Measurements from ENCODE around the gene TGM1.
A peak's percentile ranks its signal among the peaks of the same experiment; 100 is the strongest.

The TGM1 gene

DNA sequence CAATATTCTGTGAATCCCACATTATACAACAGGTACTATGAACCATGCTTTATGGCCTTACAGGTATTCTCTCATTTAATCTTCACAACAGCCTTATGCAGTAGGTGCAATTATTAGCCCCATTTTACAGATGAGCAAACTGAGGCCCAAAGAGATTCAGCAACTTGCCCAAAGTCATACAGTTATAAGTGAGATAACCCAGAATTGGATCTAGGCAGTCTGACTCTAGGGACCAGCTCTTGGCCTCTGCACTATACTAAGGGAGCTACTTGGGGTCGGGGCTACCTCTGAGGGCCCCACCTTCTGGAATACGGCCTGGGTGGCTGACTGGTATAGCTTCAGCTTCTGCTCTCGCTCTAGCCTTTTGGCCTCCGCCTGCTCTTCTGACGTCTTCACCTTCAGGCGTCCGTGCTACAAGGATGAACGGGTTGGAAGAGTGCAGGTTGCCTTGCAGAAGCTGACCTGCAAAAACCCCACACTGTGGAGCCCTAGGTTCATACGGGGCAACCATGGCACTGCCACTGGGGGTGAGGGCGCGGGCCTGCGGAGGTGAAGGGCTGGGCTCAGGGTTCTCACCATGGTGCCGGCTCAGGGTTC lies 7.7 kb upstream of the TGM1 start:
- Histone ChIP-seq H3K9me3 (ENCODE audit: control insufficient read depth, insufficient read depth, low read length) (no peaks in the 10 kb centered on the region), H3K9ac (ENCODE audit: low read depth, low read length) (peak overlapping the region; percentile 77), H3K36me3 (ENCODE audit: insufficient read depth, low read length) (no peaks in the 10 kb centered on the region), H3K4me1 (ENCODE audit: insufficient read depth, low read length) (peaks cover 16% of the 10 kb centered on the region)

DNA sequence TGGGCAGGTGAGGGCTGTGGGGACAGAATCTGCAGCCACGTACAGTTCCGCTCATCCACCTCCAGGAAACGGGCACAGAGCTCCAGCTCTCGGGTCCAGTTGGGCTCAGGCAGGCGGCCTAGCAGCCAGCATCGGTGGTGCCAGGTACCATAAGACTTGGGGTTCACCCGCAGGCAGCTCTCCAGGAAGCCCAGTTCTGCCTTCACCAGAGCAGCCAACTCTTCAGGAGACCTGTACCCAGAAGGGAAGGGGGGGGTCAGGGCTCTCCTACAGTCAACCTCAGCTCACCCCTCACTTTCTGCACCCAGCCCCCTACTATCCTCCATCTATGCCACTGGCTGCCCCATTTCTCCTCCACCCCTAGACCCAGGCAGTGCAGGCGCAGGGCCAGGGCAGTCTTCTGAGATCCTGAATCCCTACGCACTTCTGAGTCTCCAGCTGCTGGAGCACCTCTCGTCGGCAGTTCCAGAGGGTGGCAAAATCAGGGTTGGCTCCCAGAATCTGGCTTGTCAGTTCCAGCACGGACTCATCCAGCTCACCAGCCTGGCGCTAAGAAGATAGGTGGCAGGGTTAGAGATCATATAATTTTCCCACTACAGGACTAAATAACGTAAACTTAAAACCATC lies 7.0 kb upstream of the TGM1 start:
- Histone ChIP-seq H3K9me3 (ENCODE audit: control insufficient read depth, insufficient read depth, low read length) (no peaks in the 10 kb centered on the region), H3K36me3 (ENCODE audit: insufficient read depth, low read length) (no peaks in the 10 kb centered on the region), H3K9ac (ENCODE audit: low read depth, low read length) (peak overlapping the region; percentile 77; the same call in 1 of the 2 replicates), H3K4me1 (ENCODE audit: insufficient read depth, low read length) (peaks cover 16% of the 10 kb centered on the region)

DNA sequence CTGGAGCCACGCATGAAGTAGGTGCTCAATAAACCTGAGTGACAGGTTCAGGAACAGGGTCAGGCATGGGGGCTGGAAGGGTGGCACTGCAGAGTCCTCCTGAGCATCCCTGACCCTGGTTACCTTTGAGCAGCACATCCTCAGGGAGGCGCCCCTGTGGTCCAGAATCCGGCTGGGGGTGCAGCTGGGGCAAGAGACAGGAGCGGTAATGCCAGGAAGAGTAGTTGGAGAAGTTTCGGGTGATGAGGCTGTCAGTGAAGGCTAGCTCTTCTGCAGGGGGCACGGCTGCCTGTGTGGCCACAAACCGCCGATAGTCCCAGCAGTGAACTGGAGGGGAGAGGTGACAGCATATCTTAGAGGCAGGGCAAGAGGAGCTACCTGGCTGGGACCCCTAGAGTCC lies 6.4 kb upstream of the TGM1 start:
- Histone ChIP-seq H3K4me1 (ENCODE audit: insufficient read depth, low read length) (peaks cover 15% of the 10 kb centered on the region), H3K9me3 (ENCODE audit: control insufficient read depth, insufficient read depth, low read length) (no peaks in the 10 kb centered on the region), H3K9ac (ENCODE audit: low read depth, low read length) (no peak overlapping the region), H3K36me3 (ENCODE audit: insufficient read depth, low read length) (no peaks in the 10 kb centered on the region)

DNA sequence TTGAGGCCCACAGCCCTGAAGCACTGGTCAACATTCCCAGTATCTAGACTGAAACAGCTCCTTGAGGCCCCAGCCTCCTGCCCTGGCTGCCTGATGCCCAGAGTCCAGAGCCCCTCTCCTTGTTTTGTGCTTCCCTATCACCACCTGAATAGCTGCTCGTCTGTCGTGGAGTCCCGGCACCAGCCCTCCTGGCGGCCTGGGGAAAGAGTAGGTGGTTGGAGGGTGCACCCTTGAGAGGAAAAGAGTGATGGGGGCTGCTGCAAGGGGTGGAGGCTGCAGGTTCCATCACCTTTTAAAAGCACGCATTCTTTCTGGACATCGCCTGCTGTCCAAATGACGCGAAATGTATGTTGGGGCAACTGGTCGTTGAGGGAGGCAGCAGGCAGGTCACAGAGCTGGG lies 5.2 kb upstream of the TGM1 start:
- Histone ChIP-seq H3K9me3 (ENCODE audit: control insufficient read depth, insufficient read depth, low read length) (no peaks in the 10 kb centered on the region), H3K9ac (ENCODE audit: low read depth, low read length) (no peak overlapping the region), H3K4me1 (ENCODE audit: insufficient read depth, low read length) (peaks cover 10% of the 10 kb centered on the region; the same call in 1 of the 2 replicates), H3K36me3 (ENCODE audit: insufficient read depth, low read length) (no peaks in the 10 kb centered on the region)

DNA sequence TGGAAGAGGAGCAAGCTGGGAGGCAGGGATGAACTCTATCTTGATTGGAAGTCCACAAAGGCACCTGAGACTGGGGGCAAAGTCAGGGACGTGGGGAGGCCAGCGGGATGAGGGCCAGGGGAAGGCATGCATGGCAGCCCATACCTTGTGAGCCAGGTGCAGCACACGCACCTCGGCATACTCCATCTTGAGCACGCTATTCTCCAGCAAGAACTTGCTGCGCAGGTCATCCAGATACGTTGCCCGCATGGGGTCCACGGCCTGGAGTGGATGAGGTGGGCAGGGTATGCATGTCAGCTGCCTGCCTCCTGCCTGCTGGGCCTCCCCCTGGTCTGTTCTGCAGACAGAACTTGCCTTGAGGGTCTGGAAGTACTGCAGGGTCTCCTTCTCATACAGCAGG lies 4.5 kb upstream of the TGM1 start:
- H3K36me3 ChIP-seq (ENCODE audit: insufficient read depth, low read length), result no peaks in the 10 kb centered on the region
- H3K9me3 ChIP-seq (ENCODE audit: control insufficient read depth, insufficient read depth, low read length), result no peaks in the 10 kb centered on the region
- peaks cover 11% of the 10 kb centered on the region; the same call in 1 of the 2 replicates for H3K4me1 ChIP-seq (ENCODE audit: insufficient read depth, low read length)
- no peak overlapping the region for H3K9ac ChIP-seq (ENCODE audit: low read depth, low read length)

DNA sequence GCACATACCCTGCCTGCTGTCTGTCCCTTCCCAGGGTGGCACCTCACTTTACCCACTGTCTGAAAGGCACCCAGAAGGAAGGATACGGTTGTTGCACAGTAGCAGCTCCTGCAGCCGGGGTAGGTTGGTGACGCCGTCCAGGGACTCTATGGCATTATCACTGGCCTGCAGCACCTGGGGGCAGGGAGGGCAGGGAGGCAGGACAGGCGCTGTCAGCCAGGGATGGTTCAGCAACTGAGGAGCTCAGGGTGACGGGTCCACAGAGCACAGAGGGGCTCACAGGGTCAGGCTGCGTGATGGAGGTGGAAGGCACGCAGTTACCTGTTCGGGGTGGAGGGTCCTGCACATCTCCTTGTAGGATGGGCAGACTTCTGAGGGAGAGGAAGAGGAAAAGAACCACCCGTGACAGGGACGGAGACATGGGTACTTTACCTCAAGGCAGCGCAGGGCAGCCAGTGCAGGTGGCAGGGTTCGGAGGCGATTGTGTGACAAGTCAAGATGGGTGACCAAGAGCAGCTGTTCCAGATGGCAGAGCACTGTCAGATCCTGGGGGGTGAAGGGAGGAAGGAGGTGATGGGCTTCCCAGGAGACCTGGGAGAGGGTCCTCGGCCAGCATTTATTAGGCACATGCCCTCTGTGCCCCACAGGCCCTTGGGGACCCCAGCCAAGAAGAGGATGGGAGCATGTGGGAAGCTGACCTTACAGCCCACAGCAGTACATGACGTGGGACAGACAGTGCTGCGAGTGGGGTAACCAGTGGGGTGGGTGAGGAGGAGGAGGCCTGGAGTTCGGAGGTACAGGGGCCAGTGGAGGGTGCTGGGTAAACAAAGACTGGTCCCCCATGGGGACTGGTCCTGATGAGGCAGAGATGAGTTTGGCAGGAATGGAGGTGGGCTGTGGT lies 3.6 kb upstream of the TGM1 start:
- no peak overlapping the region for H3K9ac ChIP-seq (ENCODE audit: low read depth, low read length)
- H3K9me3 ChIP-seq (ENCODE audit: control insufficient read depth, insufficient read depth, low read length), result no peaks in the 10 kb centered on the region
- H3K36me3 ChIP-seq (ENCODE audit: insufficient read depth, low read length), result no peaks in the 10 kb centered on the region
- H3K4me1 ChIP-seq (ENCODE audit: insufficient read depth, low read length), result 0 out of 2 replicates have a peak, but pooled peaks cover 6% of the 10 kb centered on the region

DNA sequence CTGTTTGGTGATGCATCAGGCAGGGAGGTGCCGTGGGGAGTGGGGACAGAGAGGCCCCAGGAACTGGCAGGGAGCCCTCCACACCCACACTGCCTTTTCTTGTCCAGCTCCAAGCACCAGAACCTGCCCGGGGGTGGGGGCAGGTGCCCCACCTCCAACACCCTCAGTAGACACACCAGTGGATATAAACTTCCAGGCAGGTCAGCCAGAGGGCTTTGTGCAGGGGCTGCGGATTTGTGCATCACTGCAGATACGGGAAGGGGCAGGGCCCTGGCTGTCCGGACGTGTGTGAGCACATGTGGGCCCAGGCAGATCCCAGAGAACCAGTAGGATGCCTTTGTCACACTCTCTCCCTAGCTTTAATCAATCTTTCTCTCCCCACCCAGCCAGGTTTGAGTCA lies 1.3 kb upstream of the TGM1 start:
- Histone ChIP-seq H3K4me1 (ENCODE audit: insufficient read depth, low read length) (0 out of 2 replicates have a peak, but pooled peaks cover 6% of the 10 kb centered on the region), H3K9me3 (ENCODE audit: control insufficient read depth, insufficient read depth, low read length) (no peaks in the 10 kb centered on the region), H3K36me3 (ENCODE audit: insufficient read depth, low read length) (no peaks in the 10 kb centered on the region), H3K9ac (ENCODE audit: low read depth, low read length) (no peak overlapping the region)

DNA sequence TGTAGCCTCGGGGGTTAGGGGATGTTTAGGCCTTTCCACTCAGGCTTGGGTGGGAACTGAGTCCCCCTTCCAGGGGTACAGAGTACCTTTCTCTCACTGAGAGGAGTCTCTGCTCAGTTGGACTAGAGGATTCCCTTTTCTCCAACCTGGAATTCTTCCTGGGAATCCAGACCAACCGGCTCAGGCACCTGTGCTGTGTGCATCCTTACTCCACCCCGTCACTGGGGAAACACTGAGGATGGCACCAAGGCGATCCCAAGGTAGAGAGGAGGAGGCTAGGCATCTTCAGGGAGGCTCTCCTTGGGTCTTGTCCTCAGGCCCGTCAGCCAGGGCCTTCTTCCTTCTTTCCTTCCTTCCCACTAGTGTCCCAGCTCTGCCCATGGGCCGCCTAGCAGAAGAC lies 871 bp upstream of the TGM1 start:
- no peaks in the 10 kb centered on the region for H3K36me3 ChIP-seq (ENCODE audit: insufficient read depth, low read length)
- H3K9me3 ChIP-seq (ENCODE audit: control insufficient read depth, insufficient read depth, low read length), result no peaks in the 10 kb centered on the region
- H3K4me1 ChIP-seq (ENCODE audit: insufficient read depth, low read length), result 0 out of 2 replicates have a peak, but pooled peaks cover 6% of the 10 kb centered on the region
- no peak overlapping the region for H3K9ac ChIP-seq (ENCODE audit: low read depth, low read length)

DNA sequence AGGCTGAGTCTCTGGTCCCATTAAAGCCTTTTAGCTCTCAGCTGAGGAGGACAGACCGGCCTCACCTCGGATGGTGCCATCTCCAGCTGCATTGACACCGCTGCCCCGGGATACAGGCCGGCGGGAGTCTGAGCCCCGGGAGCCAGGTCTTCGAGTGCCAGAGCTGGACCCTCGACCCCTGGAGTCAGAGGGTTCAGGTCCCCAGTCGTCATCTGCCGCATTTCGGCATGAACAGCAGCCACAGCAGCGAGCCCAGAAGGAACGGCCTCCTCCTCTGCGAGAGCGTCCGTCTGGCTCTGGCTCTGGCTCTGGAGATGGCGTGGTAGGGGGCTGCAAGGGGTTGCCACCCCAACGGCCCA lies 1.0 kb downstream of the TGM1 start:
- 0 out of 2 replicates have a peak, but pooled peaks cover 6% of the 10 kb centered on the region for H3K4me1 ChIP-seq (ENCODE audit: insufficient read depth, low read length)
- H3K9ac ChIP-seq (ENCODE audit: low read depth, low read length), result no peak overlapping the region
- H3K36me3 ChIP-seq (ENCODE audit: insufficient read depth, low read length), result no peaks in the 10 kb centered on the region
- no peaks in the 10 kb centered on the region for H3K9me3 ChIP-seq (ENCODE audit: control insufficient read depth, insufficient read depth, low read length)

DNA sequence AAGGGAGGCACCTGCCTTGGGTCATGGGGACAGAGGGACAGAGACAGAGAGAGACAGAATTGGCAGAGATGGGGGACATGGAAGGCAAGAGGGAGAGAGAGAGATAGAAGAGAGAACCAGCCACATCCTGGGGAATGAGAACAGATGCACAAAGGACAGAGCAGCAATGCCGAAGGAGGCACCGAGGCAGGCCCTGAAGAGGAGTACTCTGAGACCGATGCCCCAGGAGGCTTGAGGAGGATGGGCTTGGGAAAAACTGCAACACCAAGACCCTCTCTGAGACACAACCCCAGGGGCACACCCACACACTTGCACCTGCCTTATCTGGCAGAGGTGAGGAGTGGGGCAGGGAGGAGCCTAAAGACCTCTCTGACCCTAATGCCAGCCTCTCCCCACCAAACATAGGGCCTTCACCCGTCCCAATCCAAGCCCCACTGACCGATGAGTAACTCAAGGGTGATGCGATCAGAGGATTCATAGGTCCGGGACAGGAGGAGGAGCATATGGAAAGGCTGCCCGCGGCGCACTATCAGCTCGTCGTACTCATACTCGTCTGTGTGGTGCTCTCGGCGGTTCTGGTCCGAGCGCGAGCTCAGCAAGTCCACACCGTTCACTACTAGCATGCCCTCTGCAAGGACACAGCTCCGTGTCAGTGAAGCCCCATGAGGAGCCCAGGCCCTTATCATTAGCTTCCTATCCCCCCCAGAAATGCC lies 1.6 kb downstream of the TGM1 start:
- Histone ChIP-seq H3K9ac (ENCODE audit: low read depth, low read length) (no peak overlapping the region), H3K9me3 (ENCODE audit: control insufficient read depth, insufficient read depth, low read length) (no peaks in the 10 kb centered on the region), H3K36me3 (ENCODE audit: insufficient read depth, low read length) (no peaks in the 10 kb centered on the region), H3K4me1 (ENCODE audit: insufficient read depth, low read length) (0 out of 2 replicates have a peak, but pooled peaks cover 6% of the 10 kb centered on the region)

DNA sequence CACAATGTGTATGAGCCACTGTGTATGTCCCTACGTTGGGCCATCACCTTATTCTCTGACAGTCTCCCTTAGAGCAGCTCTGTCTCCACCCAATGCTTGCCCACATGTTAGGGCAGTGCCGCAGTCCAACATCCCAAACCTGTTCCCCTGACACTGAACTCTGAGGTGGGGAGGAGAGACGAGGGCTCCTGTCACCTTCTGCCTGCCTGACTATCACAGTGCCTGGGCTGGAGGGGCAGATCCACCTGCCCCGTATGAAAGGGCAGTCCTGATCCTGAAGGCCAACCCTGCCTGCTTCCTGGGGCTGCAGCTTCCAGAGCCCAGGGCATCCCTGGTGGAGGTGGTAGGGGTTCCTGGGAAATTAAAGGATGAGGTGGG lies 2.2 kb downstream of the TGM1 start:
- Histone ChIP-seq H3K9ac (ENCODE audit: low read depth, low read length) (no peak overlapping the region), H3K4me1 (ENCODE audit: insufficient read depth, low read length) (0 out of 2 replicates have a peak, but pooled peaks cover 6% of the 10 kb centered on the region), H3K9me3 (ENCODE audit: control insufficient read depth, insufficient read depth, low read length) (no peaks in the 10 kb centered on the region), H3K36me3 (ENCODE audit: insufficient read depth, low read length) (no peaks in the 10 kb centered on the region)

DNA sequence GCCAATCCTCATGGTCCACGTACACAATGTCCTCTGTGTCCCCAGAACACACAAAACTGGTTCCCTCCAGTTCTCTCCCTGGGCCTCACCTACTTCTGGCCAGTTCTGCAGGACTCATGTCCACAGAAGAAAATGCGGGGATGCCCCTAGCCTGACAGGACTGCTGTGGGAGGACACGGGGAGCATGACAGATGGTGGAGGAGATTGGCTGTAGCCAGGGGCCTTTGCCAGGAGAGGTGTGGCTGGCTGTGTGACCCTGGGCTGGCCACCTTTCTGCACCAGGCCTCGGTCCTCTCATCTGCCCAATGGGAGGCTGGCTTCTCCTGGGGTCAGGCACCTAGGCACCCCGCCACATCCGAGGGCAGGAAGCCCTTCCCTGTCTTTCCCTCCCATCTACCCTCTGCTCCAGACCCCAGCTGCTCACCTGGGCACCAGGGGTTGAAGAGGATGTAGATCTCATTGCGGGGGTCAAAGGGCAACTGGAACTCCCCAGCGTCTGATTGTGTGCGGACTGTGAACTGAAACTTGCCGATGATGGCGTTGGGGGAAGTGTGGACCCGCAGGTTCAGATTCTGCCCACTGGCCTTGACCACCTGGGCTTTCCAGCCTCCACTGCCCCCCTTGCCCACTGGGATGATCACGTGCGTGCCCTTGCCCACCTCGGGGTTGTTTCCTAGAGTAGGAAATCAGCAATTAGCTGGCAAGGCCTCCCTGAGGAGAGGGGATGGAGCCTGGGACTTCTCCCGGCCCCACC lies 2.8 kb downstream of the TGM1 start:
- Histone ChIP-seq H3K36me3 (ENCODE audit: insufficient read depth, low read length) (no peaks in the 10 kb centered on the region), H3K9ac (ENCODE audit: low read depth, low read length) (no peak overlapping the region), H3K4me1 (ENCODE audit: insufficient read depth, low read length) (0 out of 2 replicates have a peak, but pooled peaks cover 6% of the 10 kb centered on the region), H3K9me3 (ENCODE audit: control insufficient read depth, insufficient read depth, low read length) (no peaks in the 10 kb centered on the region)

DNA sequence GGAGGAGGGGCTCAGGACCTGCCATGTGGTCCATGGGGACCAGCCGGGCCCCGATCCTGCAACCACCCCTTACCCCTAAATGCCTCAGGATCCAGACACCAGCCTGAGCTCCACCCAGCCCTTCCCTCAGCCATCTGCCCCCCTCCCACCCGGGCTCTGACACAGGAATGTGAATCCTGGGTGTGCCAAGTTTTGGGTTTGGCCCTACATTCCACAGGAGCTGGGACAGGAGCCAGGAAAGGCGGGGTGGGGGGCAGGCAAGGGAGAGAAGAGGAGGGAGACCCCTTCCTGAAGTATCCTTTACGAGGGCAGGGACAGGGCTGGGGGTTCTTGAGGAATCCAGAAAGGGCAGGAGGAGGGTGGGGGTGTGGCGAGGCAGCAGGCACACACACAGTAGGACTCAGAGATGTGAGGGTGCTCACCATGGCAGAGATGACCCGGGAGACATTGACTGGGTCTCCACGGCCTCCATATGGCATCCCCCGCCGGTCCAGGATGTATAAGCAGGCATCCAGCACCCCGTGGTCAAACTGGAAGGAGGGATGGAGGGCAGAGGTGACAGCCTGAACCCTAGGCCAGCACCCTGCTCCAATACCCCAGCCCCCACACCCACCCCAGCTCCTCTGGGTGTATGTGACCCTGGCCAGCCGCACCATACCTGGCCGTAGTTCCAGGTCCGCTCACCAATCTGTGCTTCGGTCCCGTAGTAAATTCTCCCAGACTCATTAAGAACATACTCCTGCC lies 3.5 kb downstream of the TGM1 start:
- Histone ChIP-seq H3K9ac (ENCODE audit: low read depth, low read length) (no peak overlapping the region), H3K9me3 (ENCODE audit: control insufficient read depth, insufficient read depth, low read length) (no peaks in the 10 kb centered on the region), H3K36me3 (ENCODE audit: insufficient read depth, low read length) (no peaks in the 10 kb centered on the region), H3K4me1 (ENCODE audit: insufficient read depth, low read length) (0 out of 2 replicates have a peak, but pooled peaks cover 6% of the 10 kb centered on the region)

All from ES-I3 (cell line).